Right lobe of liver (tissue), 4 donors: ENCODE results near the gene NPLOC4.

Experiments
- POLR2A ChIP-seq: fragments of 450-650 bp; IDR thresholded peaks from one replicate; pipeline ENCODE4 v1.6.1; 2017; ENCODE audit warnings: antibody characterized with exemption, mild to moderate bottlenecking
- TF ChIP-seq, protein P1 (sequence below), 4 donors: fragments of 200-600 bp in 3 of 4; fragments of 450-650 bp in 1 of 4; IDR thresholded peaks; one replicate each; pipeline versions ENCODE4 v1.5.1 to v1.8.0; 2016 to 2022; ENCODE audit warnings: antibody characterized with exemption in 4 of 4, mild to moderate bottlenecking in 2 of 4
- donor health status: DM: no; HTN: no; CAD: no.
- donor health status: DM: no; HTN: no; CAD: no.
- donor health status: DM: no; HTN: yes; CAD: no.

DNA sequence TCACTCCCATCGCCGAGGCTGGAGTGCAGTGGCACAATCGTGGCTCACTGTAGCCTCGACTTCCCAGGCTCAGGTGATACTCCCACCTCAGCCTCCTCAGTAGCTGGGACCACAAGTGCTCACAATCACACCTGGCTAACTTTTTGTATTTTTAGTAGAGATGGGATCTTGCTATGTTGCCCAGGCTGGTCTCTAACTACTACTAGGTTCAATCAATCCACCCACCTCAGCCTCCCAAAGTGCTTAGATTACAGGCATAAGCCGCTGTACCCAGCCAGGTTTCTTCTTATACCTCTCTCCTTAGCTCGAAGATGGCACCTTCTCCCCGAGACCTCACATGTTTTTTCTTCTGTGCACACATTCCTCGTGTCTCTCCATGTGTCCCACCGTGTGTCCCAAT lies 3.1 kb upstream of the NPLOC4 start:
- TF ChIP-seq, protein P1, sequence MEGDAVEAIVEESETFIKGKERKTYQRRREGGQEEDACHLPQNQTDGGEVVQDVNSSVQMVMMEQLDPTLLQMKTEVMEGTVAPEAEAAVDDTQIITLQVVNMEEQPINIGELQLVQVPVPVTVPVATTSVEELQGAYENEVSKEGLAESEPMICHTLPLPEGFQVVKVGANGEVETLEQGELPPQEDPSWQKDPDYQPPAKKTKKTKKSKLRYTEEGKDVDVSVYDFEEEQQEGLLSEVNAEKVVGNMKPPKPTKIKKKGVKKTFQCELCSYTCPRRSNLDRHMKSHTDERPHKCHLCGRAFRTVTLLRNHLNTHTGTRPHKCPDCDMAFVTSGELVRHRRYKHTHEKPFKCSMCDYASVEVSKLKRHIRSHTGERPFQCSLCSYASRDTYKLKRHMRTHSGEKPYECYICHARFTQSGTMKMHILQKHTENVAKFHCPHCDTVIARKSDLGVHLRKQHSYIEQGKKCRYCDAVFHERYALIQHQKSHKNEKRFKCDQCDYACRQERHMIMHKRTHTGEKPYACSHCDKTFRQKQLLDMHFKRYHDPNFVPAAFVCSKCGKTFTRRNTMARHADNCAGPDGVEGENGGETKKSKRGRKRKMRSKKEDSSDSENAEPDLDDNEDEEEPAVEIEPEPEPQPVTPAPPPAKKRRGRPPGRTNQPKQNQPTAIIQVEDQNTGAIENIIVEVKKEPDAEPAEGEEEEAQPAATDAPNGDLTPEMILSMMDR (IDR thresholded peaks at IDR 0.05): no peak
- TF ChIP-seq POLR2A: no peak
